ENCODE measurements around the gene AMBP.

DNA sequence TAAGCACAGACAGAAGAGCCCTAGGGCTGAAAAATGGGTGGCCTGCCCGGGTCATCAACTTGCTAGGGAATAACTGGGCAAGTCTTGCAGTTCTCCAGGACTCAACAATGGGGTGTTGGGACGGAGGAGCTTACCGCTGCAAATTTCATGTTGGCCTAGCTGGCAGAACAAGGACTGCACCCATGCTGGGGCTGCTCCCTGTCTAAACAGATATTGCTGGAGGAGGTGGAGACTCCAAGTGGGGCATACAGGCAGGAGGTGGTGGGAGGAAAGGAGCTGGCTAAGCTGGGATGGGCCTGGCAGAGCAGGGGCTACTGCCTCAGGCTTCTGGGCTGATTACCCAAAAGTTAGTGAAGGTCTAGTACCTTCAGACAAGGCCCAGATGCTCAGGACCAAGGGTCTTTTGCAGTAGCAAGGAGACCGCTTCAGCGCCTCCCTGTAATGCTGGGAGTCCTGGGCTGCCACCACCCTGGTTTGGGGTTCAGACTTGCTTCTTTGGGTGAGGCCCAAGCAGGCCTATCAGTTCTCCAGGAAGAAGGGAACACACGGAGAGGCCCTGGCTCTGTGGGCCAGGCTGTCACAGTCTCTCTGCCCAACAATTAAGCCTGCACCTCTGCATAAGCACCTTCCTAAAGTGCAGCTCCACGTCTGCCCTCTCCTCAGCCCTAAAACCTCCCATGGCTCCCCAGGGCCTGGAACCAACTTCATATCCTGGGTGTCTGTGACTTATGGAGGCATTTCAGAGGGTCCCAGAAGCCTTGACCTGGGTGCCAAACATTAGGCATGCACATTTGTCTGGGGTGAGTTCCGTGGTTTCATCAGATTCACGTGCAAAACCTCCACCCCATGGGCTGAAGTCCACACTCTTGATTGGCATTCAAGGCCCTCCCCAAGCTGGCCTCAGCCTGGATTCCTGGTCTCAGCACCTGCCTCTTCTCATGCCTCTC is 45.2 kb upstream of the AMBP start:
- TF ChIP-seq EZH2phosphoT487 (IDR thresholded peaks at IDR 0.05; ENCODE audit: borderline replicate concordance, low read length) (no peak), EZH2 (IDR thresholded peaks at IDR 0.05; ENCODE audit: low read length, unreplicated experiment) (no peak)
- TF ChIP-seq, protein P1, sequence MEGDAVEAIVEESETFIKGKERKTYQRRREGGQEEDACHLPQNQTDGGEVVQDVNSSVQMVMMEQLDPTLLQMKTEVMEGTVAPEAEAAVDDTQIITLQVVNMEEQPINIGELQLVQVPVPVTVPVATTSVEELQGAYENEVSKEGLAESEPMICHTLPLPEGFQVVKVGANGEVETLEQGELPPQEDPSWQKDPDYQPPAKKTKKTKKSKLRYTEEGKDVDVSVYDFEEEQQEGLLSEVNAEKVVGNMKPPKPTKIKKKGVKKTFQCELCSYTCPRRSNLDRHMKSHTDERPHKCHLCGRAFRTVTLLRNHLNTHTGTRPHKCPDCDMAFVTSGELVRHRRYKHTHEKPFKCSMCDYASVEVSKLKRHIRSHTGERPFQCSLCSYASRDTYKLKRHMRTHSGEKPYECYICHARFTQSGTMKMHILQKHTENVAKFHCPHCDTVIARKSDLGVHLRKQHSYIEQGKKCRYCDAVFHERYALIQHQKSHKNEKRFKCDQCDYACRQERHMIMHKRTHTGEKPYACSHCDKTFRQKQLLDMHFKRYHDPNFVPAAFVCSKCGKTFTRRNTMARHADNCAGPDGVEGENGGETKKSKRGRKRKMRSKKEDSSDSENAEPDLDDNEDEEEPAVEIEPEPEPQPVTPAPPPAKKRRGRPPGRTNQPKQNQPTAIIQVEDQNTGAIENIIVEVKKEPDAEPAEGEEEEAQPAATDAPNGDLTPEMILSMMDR (conservative IDR thresholded peaks at IDR 0.05; ENCODE audit: low read depth, low read length) = no peak

Measured in PC-3 (cell line).